Vagina (tissue), 2 donors: ENCODE measurements around the gene OR5H14. TPM values are rescaled to one million over a fixed set of nuclear protein-coding genes. Genes with fewer than 3 reads are reported as not detected.
"Not testable (repeated sequence)": the region's sequence is repeated elsewhere in the genome, so short reads cannot be mapped to it uniquely, and the experiment has no call there.

Experiments used
- DNase-seq, 2 donors: peaks; one replicate each; pipeline ENCODE4 v3.0.0-alpha.2; 2017; ENCODE audit errors: extremely low spot score in 2 of 2
- H3K27ac ChIP-seq: fragments of 200-600 bp; sonication (generic); one replicate; pipeline ENCODE4 v1.5.1; 2019
- H3K27me3 ChIP-seq: fragments of 200-600 bp; sonication (generic); one replicate; pipeline ENCODE4 v1.5.1; 2019
- H3K36me3 ChIP-seq, 2 donors: fragments of 200-600 bp; sonication (generic); one replicate each; pipeline ENCODE4 v1.5.1; 2017 to 2019
- H3K4me1 ChIP-seq: fragments of 200-600 bp; sonication (generic); one replicate; pipeline ENCODE4 v1.5.1; 2019
- H3K4me3 ChIP-seq, 2 donors: fragments of 200-600 bp; sonication (generic); 1 replicate in 1 of 2; 2 replicates in 1 of 2; pipeline ENCODE4 v1.5.1; 2016 to 2019
- H3K9me3 ChIP-seq: fragments of 200-600 bp; sonication (generic); one replicate; pipeline ENCODE4 v1.5.1; 2019
- CTCF ChIP-seq, 3 experiments: fragments of 450-650 bp in 2 of 3; fragments of 200-600 bp in 1 of 3; sonication (generic) in 1 of 3; IDR thresholded peaks; one replicate each; pipeline ENCODE4 v1.5.1; 2017 to 2019; ENCODE audit warnings: antibody characterized with exemption in 3 of 3, mild to moderate bottlenecking in 2 of 3, moderate library complexity in 2 of 3
- POLR2A ChIP-seq, 2 donors: fragments of 450-650 bp; IDR thresholded peaks; one replicate each; pipeline ENCODE4 v1.6.1; 2017; ENCODE audit warnings: antibody characterized with exemption in 2 of 2, mild to moderate bottlenecking in 2 of 2, moderate library complexity in 2 of 2
- POLR2AphosphoS5 ChIP-seq, 2 donors: sonication (generic); formaldehyde crosslinking; IDR thresholded peaks; one replicate each; pipeline ENCODE4 v1.9.0; 2017; ENCODE audit warnings: antibody characterized with exemption in 2 of 2, mild to moderate bottlenecking in 2 of 2, low read depth in 1 of 2; ENCODE audit not compliant: insufficient read depth in 1 of 2
- intact Hi-C: fragments of 100-400 bp; cut with DNase I; formaldehyde crosslinking; loops from one replicate; pipeline ENCODE4 v1.15.1; 2023
- total RNA-seq: library from RNA; depleted of rRNA; stranded (reverse); fragments of >200 nt; gene quantifications from one replicate; pipeline ENCODE4 v1.2.3, GENCODE V29; 2016

The OR5H14 gene
- total RNA-seq, 1 donor from 2014 or later, result not detected

- DNase-seq, result no peak
- Histone ChIP-seq H3K27me3 (no peaks in the 10 kb centered on the region), H3K9me3 (no peaks in the 10 kb centered on the region), H3K4me3 (no peak overlapping the region), H3K36me3 (no peaks in the 10 kb centered on the region), H3K27ac (no peak overlapping the region), H3K4me1 (no peaks in the 10 kb centered on the region)
- intact Hi-C loops, result no loop called here
- no peak for TF ChIP-seq POLR2AphosphoS5 (IDR thresholded peaks at IDR 0.05; ENCODE audit: insufficient read depth in 1 of 2, low read depth in 1 of 2)
- no peak for TF ChIP-seq POLR2A (IDR thresholded peaks at IDR 0.05)
- no peak for TF ChIP-seq CTCF (IDR thresholded peaks at IDR 0.05)
Observed at GRCh38 chr3:98114264-98114663, 33.0 kb upstream of the OR5H14 start.

DNA sequence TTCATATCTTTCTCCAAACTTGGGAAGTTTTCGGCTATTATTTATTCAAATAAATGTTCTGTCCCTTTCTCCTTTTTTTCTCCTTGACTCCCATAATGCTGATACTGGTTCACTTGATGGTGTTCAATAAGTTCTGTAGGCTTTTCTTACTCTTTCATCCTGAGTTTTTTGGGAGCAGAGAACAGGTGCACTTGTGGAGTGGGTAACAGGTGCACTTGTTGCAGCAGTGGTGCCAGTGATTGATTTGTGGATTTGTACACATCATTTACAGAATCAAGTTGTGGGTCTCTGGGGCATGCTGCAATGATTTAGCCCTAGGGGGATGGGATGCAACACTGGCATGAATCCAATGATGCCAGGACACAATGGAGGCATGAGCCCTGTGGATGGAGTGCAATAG lies 31.6 kb upstream of the OR5H14 start:
- intact Hi-C loops, result no loop called here
- H3K9me3 ChIP-seq, result no peaks in the 10 kb centered on the region
- H3K4me3 ChIP-seq, result no peak overlapping the region

GRCh38 chr3:98130421-98130820 lies 16.9 kb upstream of the OR5H14 start, which contains the start of gene OR5H1:
Gene OR5H1 (plus strand): TSS chr3:98130721. CDS start chr3:98132698, 1,977 bp downstream.
- no peaks in the 10 kb centered on the region for H3K4me1 ChIP-seq
- no peaks in the 10 kb centered on the region for H3K9me3 ChIP-seq
- H3K4me3 ChIP-seq, result no peak within 1 kb of the TSS
- no peaks in the 10 kb centered on the region for H3K36me3 ChIP-seq
- no peaks in the 10 kb centered on the region for H3K27me3 ChIP-seq
- TF ChIP-seq POLR2A (IDR thresholded peaks at IDR 0.05) (no peak), POLR2AphosphoS5 (IDR thresholded peaks at IDR 0.05; ENCODE audit: insufficient read depth in 1 of 2, low read depth in 1 of 2) (no peak), CTCF (IDR thresholded peaks at IDR 0.05) (no peak)
- H3K27ac ChIP-seq, result no peak within 1 kb of the TSS
- DNase-seq, result no peak
- intact Hi-C loops, result no loop called here

More for the DNA sequence above, 31.6 kb upstream of the OR5H14 start:
- no peak for TF ChIP-seq POLR2A (IDR thresholded peaks at IDR 0.05)
- TF ChIP-seq POLR2AphosphoS5 (IDR thresholded peaks at IDR 0.05; ENCODE audit: insufficient read depth in 1 of 2, low read depth in 1 of 2), result no peak
- TF ChIP-seq CTCF (IDR thresholded peaks at IDR 0.05), result no peak
- Histone ChIP-seq H3K36me3 (no peaks in the 10 kb centered on the region), H3K27me3 (no peaks in the 10 kb centered on the region), H3K27ac (no peak overlapping the region), H3K4me1 (no peaks in the 10 kb centered on the region)
- no peak for DNase-seq

- no peak for DNase-seq
- H3K9me3 ChIP-seq, result no peaks in the 10 kb centered on the region
- no peak overlapping the region for H3K27ac ChIP-seq
- H3K27me3 ChIP-seq, result no peaks in the 10 kb centered on the region
- no peaks in the 10 kb centered on the region for H3K36me3 ChIP-seq
- no peaks in the 10 kb centered on the region for H3K4me1 ChIP-seq
- TF ChIP-seq POLR2AphosphoS5 (IDR thresholded peaks at IDR 0.05; ENCODE audit: insufficient read depth in 1 of 2, low read depth in 1 of 2) (no peak), CTCF (IDR thresholded peaks at IDR 0.05) (no peak), POLR2A (IDR thresholded peaks at IDR 0.05) (no peak)
- intact Hi-C loops, result no loop called here
- H3K4me3 ChIP-seq, result no peak overlapping the region
Observed at GRCh38 chr3:98136631-98137030, 10.6 kb upstream of the OR5H14 start.

DNA sequence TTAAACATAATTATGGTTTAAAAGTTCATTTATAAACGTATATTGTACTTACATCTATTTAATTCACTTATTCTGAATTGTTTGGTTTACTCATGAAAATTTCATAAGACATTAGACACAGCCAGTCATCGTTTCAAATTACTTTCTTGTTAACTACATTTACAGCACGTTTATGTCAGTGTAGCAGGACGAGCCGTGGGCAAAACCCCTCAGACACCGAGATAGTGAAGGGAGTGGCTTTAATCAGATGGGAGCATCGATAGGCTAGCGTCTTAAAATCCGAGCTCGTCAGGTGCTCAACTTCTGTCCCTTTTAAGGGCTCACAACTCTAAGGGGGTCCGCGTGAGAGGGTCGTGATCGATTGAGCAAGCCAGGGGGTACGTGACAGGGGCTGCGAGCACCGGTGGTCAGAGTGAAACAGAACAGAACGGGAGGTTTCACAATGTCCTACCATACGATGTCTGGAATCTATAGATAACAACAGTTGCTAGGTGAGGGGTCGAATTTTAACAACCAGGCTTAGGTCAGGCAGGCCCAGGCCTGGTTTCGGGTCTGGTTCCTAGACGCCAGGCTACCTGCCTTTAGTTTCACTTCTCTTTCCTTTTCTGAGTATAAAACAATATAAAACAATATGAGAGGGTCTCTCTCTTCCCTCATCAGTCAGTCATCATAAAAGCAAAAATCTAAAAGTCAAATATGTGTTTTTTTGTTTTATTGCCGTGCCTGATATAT lies 9.3 kb upstream of the OR5H14 start:
- H3K36me3 ChIP-seq, intact Hi-C loops, DNase-seq, H3K27ac ChIP-seq, H3K4me1 ChIP-seq, H3K27me3 ChIP-seq, H3K9me3 ChIP-seq, H3K4me3 ChIP-seq: not testable (repeated sequence)
